ENCODE data around the gene ADAM12. TPM values are rescaled to one million over a fixed set of nuclear protein-coding genes. Genes with fewer than 3 reads are reported as not detected.

ADAM12 gene
- total RNA-seq, 1 experiment from 2014 or later = 0.24 TPM

- Mint-ChIP-seq H3K9me3 (no peaks in the 10 kb centered on the region), H3K27me3 (ENCODE audit: low read depth) (no peaks in the 10 kb centered on the region), H3K4me1 (peaks cover 2 to 5% of the 10 kb centered on the region in 2 experiments; a peak in 2 of 4 replicates), H3K27ac (no peak overlapping the region), H3K4me3 (no peak overlapping the region), H3K36me3 (ENCODE audit: insufficient read depth in 1 of 3, low read depth in 3 of 3) (no peaks in the 10 kb centered on the region)
- H2AFZ ChIP-seq (ENCODE audit: low read length) = no peak overlapping the region
- no peak overlapping the region for H2BK5ac ChIP-seq (ENCODE audit: insufficient read length, low read length)
- H2BK120ac ChIP-seq (ENCODE audit: low read depth, low read length, poor library complexity, severe bottlenecking) = no peak overlapping the region
- no peak overlapping the region for H3K4ac ChIP-seq (ENCODE audit: low read depth, low read length)
- H2BK20ac ChIP-seq (ENCODE audit: low read depth, low read length, poor library complexity, severe bottlenecking) = no peak overlapping the region
- H4K8ac ChIP-seq (replicated peaks; ENCODE audit: insufficient read length, low read depth, low read length) = no peak overlapping the region
- H3T11ph ChIP-seq (ENCODE audit: low read length) = no peak overlapping the region
- H3K27ac ChIP-seq (ENCODE audit: insufficient read length, low read depth, low read length) = no peak overlapping the region
- no peaks in the 10 kb centered on the region for H4K20me1 ChIP-seq (ENCODE audit: control insufficient read depth, insufficient read depth, insufficient read length)
- H3K4me2 ChIP-seq (ENCODE audit: insufficient read depth, insufficient read length, low read length) = no peak overlapping the region
- H2BK12ac ChIP-seq (ENCODE audit: insufficient read length, low read depth, low read length) = no peak overlapping the region
- H3K56ac ChIP-seq (ENCODE audit: insufficient read length, low read depth, low read length) = no peak overlapping the region
- WGBS (ENCODE audit: extremely low coverage, insufficient read length, low lambda C conversion rate) = no CpG with 5 or more reads among the region's 12 CpGs
- H3K14ac ChIP-seq (ENCODE audit: insufficient read depth, low read length) = no peak overlapping the region
- no peak overlapping the region for H3K9ac ChIP-seq (ENCODE audit: extremely low read depth, insufficient read length, low read length)
- DNase-seq = no peak
- H3K18ac ChIP-seq (ENCODE audit: insufficient read length, low read depth, low read length) = no peak overlapping the region
- H2AK5ac ChIP-seq (ENCODE audit: insufficient read length, low read length) = no peak overlapping the region
- no peak overlapping the region for H3K23ac ChIP-seq (ENCODE audit: insufficient read length, low read depth, low read length)
- no peak for TF ChIP-seq CTCF (conservative IDR thresholded peaks at IDR 0.05)
- H3K23me2 ChIP-seq (ENCODE audit: insufficient read length, low read depth, low read length, poor library complexity, severe bottlenecking) = no peaks in the 10 kb centered on the region
- H3K79me1 ChIP-seq (ENCODE audit: insufficient read depth, low read depth, low read length, poor library complexity, severe bottlenecking) = no peaks in the 10 kb centered on the region
- no peaks in the 10 kb centered on the region for H3K9me3 ChIP-seq (ENCODE audit: control insufficient read depth, low read depth, low read length)
- H4K91ac ChIP-seq (ENCODE audit: insufficient read length, low read depth, low read length) = no peak overlapping the region
- H3K79me2 ChIP-seq (ENCODE audit: insufficient read depth, low read length) = no peaks in the 10 kb centered on the region
- H3K4me1 ChIP-seq (ENCODE audit: insufficient read depth, low read length) = no peaks in the 10 kb centered on the region
- H2BK15ac ChIP-seq (ENCODE audit: low read depth, low read length) = no peak overlapping the region
- no peaks in the 10 kb centered on the region for H3K27me3 ChIP-seq (ENCODE audit: insufficient read depth, low read length)
- no peak overlapping the region for H4K5ac ChIP-seq (ENCODE audit: insufficient read length, low read depth, low read length)
Observed at GRCh38 chr10:125997586-125997985, 390.7 kb downstream of the ADAM12 start.

Measured in H9 (cell line).